BLaER1 (cell line): ENCODE measurements around the gene ACSL1.

Experiments used
- H3K27ac ChIP-seq: shearing (Covaris generic); formaldehyde crosslinking; 2 replicates; pipeline ENCODE4 v1.8.1; 2022
- H3K27me3 ChIP-seq: shearing (Covaris generic); formaldehyde crosslinking; 2 replicates; pipeline ENCODE4 v1.8.1; 2022
- H3K36me3 ChIP-seq: shearing (Covaris generic); formaldehyde crosslinking; 2 replicates; pipeline ENCODE4 v1.8.1; 2022
- H3K4me1 ChIP-seq: shearing (Covaris generic); formaldehyde crosslinking; 2 replicates; pipeline ENCODE4 v1.8.1; 2022
- H3K4me2 ChIP-seq: shearing (Covaris generic); formaldehyde crosslinking; 2 replicates; pipeline ENCODE4 v1.8.1; 2022
- H3K4me3 ChIP-seq: shearing (Covaris generic); formaldehyde crosslinking; 2 replicates; pipeline ENCODE4 v1.8.1; 2022
- H3K9ac ChIP-seq: shearing (Covaris generic); formaldehyde crosslinking; 2 replicates; pipeline ENCODE4 v1.8.1; 2022
- H3K9me3 ChIP-seq: shearing (Covaris generic); formaldehyde crosslinking; 2 replicates; pipeline ENCODE4 v1.8.1; 2022
- H4K20me1 ChIP-seq: shearing (Covaris generic); formaldehyde crosslinking; 2 replicates; pipeline ENCODE4 v1.8.1; 2022
- Cebpa-rat ChIP-seq: shearing (Covaris generic); IDR thresholded peaks from 2 replicates; pipeline ENCODE4 v1.8.1; 2022

The ACSL1 gene

GRCh38 chr4:184825896-184826690, at the start of gene ACSL1:
ACSL1 (minus strand) TSS chr4:184825968; CDS start chr4:184803514, 22,454 bp downstream.
- peak within 1 kb of the TSS; percentile 80 for H3K9ac ChIP-seq
- peaks cover 22% of the 10 kb centered on the region for H3K27me3 ChIP-seq
- peak within 1 kb of the TSS; percentile 79 for H3K4me3 ChIP-seq
- H3K36me3 ChIP-seq, result no peaks in the 10 kb centered on the region
- TF ChIP-seq Cebpa-rat, result no peak
- peaks cover 38% of the 10 kb centered on the region for H4K20me1 ChIP-seq
- peaks cover 32% of the 10 kb centered on the region for H3K4me1 ChIP-seq
- H3K4me2 ChIP-seq, result peak within 1 kb of the TSS; percentile 98
- no peaks in the 10 kb centered on the region for H3K9me3 ChIP-seq
- peak within 1 kb of the TSS; percentile 84 for H3K27ac ChIP-seq

- no peak for TF ChIP-seq Cebpa-rat
- Histone ChIP-seq H3K4me3 (no peak overlapping the region), H3K9ac (no peak overlapping the region), H3K27me3 (no peaks in the 10 kb centered on the region), H4K20me1 (no peaks in the 10 kb centered on the region), H3K27ac (no peak overlapping the region), H3K36me3 (no peaks in the 10 kb centered on the region), H3K9me3 (no peaks in the 10 kb centered on the region), H3K4me2 (no peak overlapping the region), H3K4me1 (peaks cover under 1% of the 10 kb centered on the region; the same call in 1 of the 2 replicates)
Observed at GRCh38 chr4:184873054-184873453, 47.3 kb upstream of the ACSL1 start.

GRCh38 chr4:184870718-184871117, 45.0 kb upstream of the ACSL1 start:
- Histone ChIP-seq H3K4me1 (peaks cover 19% of the 10 kb centered on the region), H3K27ac (no peak overlapping the region), H3K4me3 (no peak overlapping the region), H4K20me1 (no peaks in the 10 kb centered on the region), H3K27me3 (no peaks in the 10 kb centered on the region), H3K4me2 (no peak overlapping the region), H3K9ac (no peak overlapping the region), H3K9me3 (no peaks in the 10 kb centered on the region), H3K36me3 (no peaks in the 10 kb centered on the region)
- no peak for TF ChIP-seq Cebpa-rat

GRCh38 chr4:184868623-184869022, 42.9 kb upstream of the ACSL1 start:
- Histone ChIP-seq H3K27ac (no peak overlapping the region), H3K9me3 (no peaks in the 10 kb centered on the region), H3K9ac (no peak overlapping the region), H3K36me3 (no peaks in the 10 kb centered on the region), H4K20me1 (no peaks in the 10 kb centered on the region), H3K4me3 (no peak overlapping the region), H3K4me2 (no peak overlapping the region), H3K27me3 (no peaks in the 10 kb centered on the region), H3K4me1 (peaks cover 19% of the 10 kb centered on the region)
- no peak for TF ChIP-seq Cebpa-rat

- H4K20me1 ChIP-seq, result no peaks in the 10 kb centered on the region
- H3K27ac ChIP-seq, result no peak overlapping the region
- peaks cover 52% of the 10 kb centered on the region for H3K4me1 ChIP-seq
- no peak overlapping the region for H3K9ac ChIP-seq
- H3K4me3 ChIP-seq, result no peak overlapping the region
- no peaks in the 10 kb centered on the region for H3K36me3 ChIP-seq
- H3K4me2 ChIP-seq, result no peak overlapping the region
- H3K27me3 ChIP-seq, result no peaks in the 10 kb centered on the region
- H3K9me3 ChIP-seq, result no peaks in the 10 kb centered on the region
- TF ChIP-seq Cebpa-rat, result no peak
Observed at GRCh38 chr4:184863916-184864315, 38.1 kb upstream of the ACSL1 start.

GRCh38 chr4:184861047-184861446, 35.3 kb upstream of the ACSL1 start:
- H3K4me2 ChIP-seq, result peak overlapping the region; percentile 75
- H3K27ac ChIP-seq, result peak overlapping the region; percentile 37; the same call in 1 of the 2 replicates
- no peak overlapping the region for H3K9ac ChIP-seq
- H3K36me3 ChIP-seq, result no peaks in the 10 kb centered on the region
- no peak for TF ChIP-seq Cebpa-rat
- H3K4me3 ChIP-seq, result no peak overlapping the region
- no peaks in the 10 kb centered on the region for H3K9me3 ChIP-seq
- H3K4me1 ChIP-seq, result peaks cover 38% of the 10 kb centered on the region
- H3K27me3 ChIP-seq, result no peaks in the 10 kb centered on the region
- no peaks in the 10 kb centered on the region for H4K20me1 ChIP-seq

GRCh38 chr4:184860018-184860779, 34.4 kb upstream of the ACSL1 start:
- peak; percentile 58; the same call in 1 of the 2 replicates for TF ChIP-seq Cebpa-rat
- H3K27ac ChIP-seq, result peak overlapping the region; percentile 36
- no peaks in the 10 kb centered on the region for H3K36me3 ChIP-seq
- H3K27me3 ChIP-seq, result no peaks in the 10 kb centered on the region
- H3K4me1 ChIP-seq, result peaks cover 46% of the 10 kb centered on the region
- H4K20me1 ChIP-seq, result no peaks in the 10 kb centered on the region
- H3K9ac ChIP-seq, result no peak overlapping the region
- peak overlapping the region; percentile 75 for H3K4me2 ChIP-seq
- H3K9me3 ChIP-seq, result no peaks in the 10 kb centered on the region
- no peak overlapping the region for H3K4me3 ChIP-seq

DNA sequence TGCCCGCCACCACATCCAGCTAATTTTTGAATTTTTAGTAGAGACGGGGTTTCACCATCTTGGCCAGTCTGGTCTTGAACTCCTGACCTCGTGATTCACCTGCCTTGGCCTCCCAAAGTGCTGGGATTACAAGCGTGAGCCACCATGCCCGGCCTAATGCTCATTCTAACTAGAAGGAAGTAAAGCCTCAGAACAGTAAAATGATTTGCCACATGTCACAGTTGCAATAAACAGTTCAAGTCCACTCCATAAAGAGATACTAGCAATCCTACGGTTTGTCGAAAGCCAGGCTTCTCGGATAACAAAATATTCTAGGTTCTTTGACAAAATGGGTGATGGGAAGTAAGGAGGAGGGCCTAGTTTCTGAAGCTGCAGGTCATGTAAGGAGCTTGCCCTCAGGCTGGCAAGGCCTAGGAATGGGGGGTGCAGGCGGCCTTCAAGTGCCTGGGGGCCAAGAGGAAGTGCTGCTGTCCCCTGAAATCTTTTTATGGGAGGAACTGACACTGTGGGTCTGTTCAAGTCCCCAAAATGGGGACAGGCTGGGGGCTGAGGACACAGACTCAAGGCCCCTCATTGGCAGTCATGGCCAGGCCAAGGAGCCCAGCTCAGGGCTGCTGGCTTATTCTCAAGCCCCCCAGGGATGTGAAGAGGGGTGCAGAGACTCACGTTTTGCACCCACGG, 31.8 kb upstream of the ACSL1 start:
- Histone ChIP-seq H3K27ac (no peak overlapping the region), H3K27me3 (no peaks in the 10 kb centered on the region), H3K36me3 (no peaks in the 10 kb centered on the region), H4K20me1 (no peaks in the 10 kb centered on the region), H3K9me3 (no peaks in the 10 kb centered on the region), H3K4me2 (no peak overlapping the region), H3K9ac (no peak overlapping the region), H3K4me3 (no peak overlapping the region), H3K4me1 (peaks cover 63% of the 10 kb centered on the region)
- TF ChIP-seq Cebpa-rat, result no peak

DNA sequence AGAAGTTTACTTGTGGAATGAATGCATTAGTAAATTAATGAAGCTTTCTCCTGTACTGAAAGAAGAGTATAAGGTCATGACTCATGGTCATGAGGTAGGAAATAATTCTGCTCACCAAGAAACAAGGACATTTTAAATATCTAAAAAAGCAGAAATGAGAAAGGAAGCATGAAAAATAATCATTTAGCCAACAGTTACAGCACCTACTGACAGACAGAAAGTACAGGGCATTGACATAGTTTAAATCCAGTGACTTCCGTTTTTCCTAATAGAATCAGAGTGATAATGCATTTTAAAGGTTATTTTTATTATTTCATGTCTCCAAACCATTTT, 30.5 kb upstream of the ACSL1 start:
- Histone ChIP-seq H3K27ac (no peak overlapping the region), H3K9me3 (no peaks in the 10 kb centered on the region), H3K9ac (no peak overlapping the region), H3K4me1 (peaks cover 66% of the 10 kb centered on the region), H3K4me2 (no peak overlapping the region), H4K20me1 (no peaks in the 10 kb centered on the region), H3K36me3 (no peaks in the 10 kb centered on the region), H3K27me3 (no peaks in the 10 kb centered on the region), H3K4me3 (no peak overlapping the region)
- no peak for TF ChIP-seq Cebpa-rat

DNA sequence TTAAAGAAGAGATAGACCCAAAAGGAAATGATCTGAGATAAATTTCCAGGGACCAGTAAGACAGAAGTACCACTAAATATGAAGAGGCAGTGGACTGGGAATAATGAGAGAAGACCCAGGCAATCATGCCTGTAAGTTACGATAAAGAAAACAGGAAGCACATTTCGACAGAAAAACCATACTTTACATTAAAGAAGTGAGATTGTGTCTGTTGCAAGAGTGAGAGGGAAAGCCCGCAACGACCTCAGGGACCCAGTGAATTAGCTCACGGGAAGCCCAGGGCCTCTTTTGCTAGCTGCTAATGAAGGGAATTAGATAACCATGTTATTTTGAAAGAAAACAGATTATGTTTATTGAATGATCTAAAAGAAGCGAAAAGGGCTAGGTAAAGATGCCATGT, 28.9 kb upstream of the ACSL1 start:
- Histone ChIP-seq H3K4me1 (peaks cover 62% of the 10 kb centered on the region), H3K27me3 (no peaks in the 10 kb centered on the region), H4K20me1 (no peaks in the 10 kb centered on the region), H3K4me2 (peak overlapping the region; percentile 68), H3K36me3 (no peaks in the 10 kb centered on the region), H3K9ac (no peak overlapping the region), H3K9me3 (no peaks in the 10 kb centered on the region), H3K27ac (peak overlapping the region; percentile 69), H3K4me3 (no peak overlapping the region)
- peak; percentile 71 for TF ChIP-seq Cebpa-rat
